Osteocyte (in vitro differentiated cells): ENCODE measurements around the gene ABHD17A. TPM values are rescaled to one million over a fixed set of nuclear protein-coding genes. Genes with fewer than 3 reads are reported as not detected.

ENCODE experiments used
- DNase-seq: peaks from one replicate; pipeline ENCODE4 v3.0.0; 2021; ENCODE audit warnings: mixed read lengths; ENCODE audit not compliant: unreplicated experiment; ENCODE audit errors: extremely low spot score
- H3K27ac Mint-ChIP-seq: one replicate; pipeline ENCODE4 v1.8.0; 2021; ENCODE audit warnings: mild to moderate bottlenecking, mixed read lengths; ENCODE audit not compliant: unreplicated experiment
- H3K27me3 Mint-ChIP-seq: one replicate; pipeline ENCODE4 v1.8.0; 2021; ENCODE audit warnings: mixed read lengths; ENCODE audit not compliant: unreplicated experiment
- H3K36me3 Mint-ChIP-seq: one replicate; pipeline ENCODE4 v1.8.0; 2021; ENCODE audit warnings: mixed read lengths; ENCODE audit not compliant: unreplicated experiment
- H3K4me1 Mint-ChIP-seq: one replicate; pipeline ENCODE4 v1.8.0; 2021; ENCODE audit warnings: mixed read lengths; ENCODE audit not compliant: unreplicated experiment
- H3K4me3 Mint-ChIP-seq: one replicate; pipeline ENCODE4 v1.8.0; 2021; ENCODE audit warnings: mild to moderate bottlenecking, moderate library complexity, mixed read lengths; ENCODE audit not compliant: unreplicated experiment
- H3K9me3 Mint-ChIP-seq: one replicate; pipeline ENCODE4 v1.8.0; 2021; ENCODE audit warnings: mixed read lengths; ENCODE audit not compliant: unreplicated experiment
- total RNA-seq: library from RNA; stranded (reverse); gene quantifications from 2 replicates; pipeline ENCODE4 v1.2.1, GENCODE V29; 2021
- TF ChIP-seq, protein P1 (sequence below): fragments of 200-600 bp; sonication (generic); IDR thresholded peaks from 2 replicates; pipeline ENCODE4 v1.5.0; 2021; ENCODE audit warnings: antibody characterized with exemption, mild to moderate bottlenecking, moderate library complexity

ABHD17A gene
- total RNA-seq, 1 donor from 2014 or later, result 63.4 TPM

DNA sequence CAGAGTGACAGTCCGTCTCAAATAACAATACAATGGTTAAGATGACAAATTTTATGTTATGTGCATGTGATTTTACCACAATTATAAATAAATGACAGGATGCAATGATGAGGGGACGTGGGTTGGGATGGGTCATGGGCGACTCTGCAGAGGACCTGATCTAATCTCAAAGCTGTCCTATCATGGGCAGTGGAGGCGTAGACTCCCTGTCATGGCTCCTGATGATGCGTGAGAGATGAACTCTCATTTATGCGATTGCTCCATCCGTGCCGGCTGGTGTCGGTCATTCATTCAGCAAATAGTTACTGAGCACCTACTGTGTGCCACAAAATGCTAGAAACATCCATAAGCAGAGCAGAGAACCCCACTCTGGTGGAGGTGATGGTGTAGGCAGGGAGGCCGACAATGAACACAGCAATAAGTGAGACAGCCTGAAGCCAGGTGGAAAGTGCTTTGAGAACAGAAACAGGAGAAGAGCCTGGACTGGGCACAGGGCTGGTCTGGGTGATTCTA lies 35.4 kb downstream of the ABHD17A start:
- Mint-ChIP-seq H3K27me3 (no peaks in the 10 kb centered on the region), H3K4me1 (peaks cover 37% of the 10 kb centered on the region), H3K27ac (peak overlapping the region; percentile 47), H3K4me3 (no peak overlapping the region), H3K36me3 (peaks cover 3% of the 10 kb centered on the region), H3K9me3 (no peaks in the 10 kb centered on the region)
- TF ChIP-seq, protein P1, sequence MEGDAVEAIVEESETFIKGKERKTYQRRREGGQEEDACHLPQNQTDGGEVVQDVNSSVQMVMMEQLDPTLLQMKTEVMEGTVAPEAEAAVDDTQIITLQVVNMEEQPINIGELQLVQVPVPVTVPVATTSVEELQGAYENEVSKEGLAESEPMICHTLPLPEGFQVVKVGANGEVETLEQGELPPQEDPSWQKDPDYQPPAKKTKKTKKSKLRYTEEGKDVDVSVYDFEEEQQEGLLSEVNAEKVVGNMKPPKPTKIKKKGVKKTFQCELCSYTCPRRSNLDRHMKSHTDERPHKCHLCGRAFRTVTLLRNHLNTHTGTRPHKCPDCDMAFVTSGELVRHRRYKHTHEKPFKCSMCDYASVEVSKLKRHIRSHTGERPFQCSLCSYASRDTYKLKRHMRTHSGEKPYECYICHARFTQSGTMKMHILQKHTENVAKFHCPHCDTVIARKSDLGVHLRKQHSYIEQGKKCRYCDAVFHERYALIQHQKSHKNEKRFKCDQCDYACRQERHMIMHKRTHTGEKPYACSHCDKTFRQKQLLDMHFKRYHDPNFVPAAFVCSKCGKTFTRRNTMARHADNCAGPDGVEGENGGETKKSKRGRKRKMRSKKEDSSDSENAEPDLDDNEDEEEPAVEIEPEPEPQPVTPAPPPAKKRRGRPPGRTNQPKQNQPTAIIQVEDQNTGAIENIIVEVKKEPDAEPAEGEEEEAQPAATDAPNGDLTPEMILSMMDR, result no peak
- DNase-seq, result no peak

DNA sequence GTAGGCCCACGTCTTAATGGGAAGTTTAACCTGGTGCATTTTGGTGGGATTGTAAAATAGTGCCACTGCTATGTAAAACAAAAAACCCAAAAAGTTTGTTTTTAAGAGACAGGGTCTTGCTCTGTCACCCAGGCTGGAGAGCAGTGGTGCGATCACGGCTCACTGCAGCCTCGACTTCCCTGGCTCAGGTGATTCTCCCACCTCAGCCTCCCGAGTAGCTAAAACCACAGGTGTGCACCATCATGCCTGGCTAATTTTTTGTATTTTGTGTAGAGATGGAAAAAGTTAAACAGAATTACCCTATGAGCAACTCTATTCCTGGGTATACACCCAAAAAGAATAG lies 36.2 kb downstream of the ABHD17A start:
- no peak for DNase-seq
- TF ChIP-seq, protein P1, result no peak
- Mint-ChIP-seq H3K27ac (peak overlapping the region; percentile 52), H3K9me3 (no peaks in the 10 kb centered on the region), H3K4me3 (peak overlapping the region; percentile 22), H3K4me1 (peaks cover 36% of the 10 kb centered on the region), H3K36me3 (peaks cover 3% of the 10 kb centered on the region), H3K27me3 (no peaks in the 10 kb centered on the region)

DNA sequence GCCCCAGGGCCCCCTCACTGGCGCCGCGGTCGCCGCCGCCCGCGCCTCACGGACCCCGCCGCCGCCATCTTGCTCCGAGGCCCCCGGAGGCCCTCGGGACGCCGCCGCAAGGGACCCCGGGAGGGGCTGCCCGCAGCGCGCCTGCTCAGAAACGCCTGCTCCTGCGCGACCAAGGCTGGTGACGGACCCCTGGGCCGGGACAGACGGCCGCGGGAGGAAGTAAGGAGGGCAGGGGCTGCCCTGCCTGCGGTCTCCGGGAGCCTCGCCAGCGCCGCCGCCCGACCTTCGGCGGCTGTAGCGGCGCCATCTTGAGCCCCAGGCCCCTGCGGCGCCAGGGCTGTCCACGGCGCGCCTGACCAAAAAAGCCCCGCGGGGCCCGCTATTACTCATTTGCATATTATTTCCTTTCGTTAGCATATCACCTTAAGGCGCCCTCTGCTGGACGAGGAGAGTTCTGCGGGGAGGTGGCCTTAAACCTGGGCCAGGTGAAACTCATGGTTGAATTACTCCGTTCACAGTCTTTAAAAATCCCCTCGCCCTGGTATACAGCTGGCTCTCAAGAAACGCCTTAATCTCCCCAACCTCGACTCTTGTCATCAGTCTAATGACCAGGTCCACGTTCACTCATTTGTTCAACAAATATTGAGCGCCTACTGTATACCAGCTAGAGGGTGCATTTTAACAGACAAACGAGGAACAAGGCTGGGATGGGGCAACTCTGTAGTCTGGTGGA lies 36.7 kb downstream of the ABHD17A start, which contains the start of gene REXO1:
REXO1 (minus strand) TSS at position 85 of the 733 bp plus-strand sequence. CDS start 125 bp downstream, outside the sequence.
- no peaks in the 10 kb centered on the region for H3K27me3 Mint-ChIP-seq
- peak; percentile 98 for DNase-seq
- no peaks in the 10 kb centered on the region for H3K9me3 Mint-ChIP-seq
- H3K27ac Mint-ChIP-seq, result peak within 1 kb of the TSS; percentile 92
- peaks cover 3% of the 10 kb centered on the region for H3K36me3 Mint-ChIP-seq
- TF ChIP-seq, protein P1, result peak; percentile 95
- H3K4me3 Mint-ChIP-seq, result peak within 1 kb of the TSS; percentile 85
- H3K4me1 Mint-ChIP-seq, result peaks cover 34% of the 10 kb centered on the region

DNA sequence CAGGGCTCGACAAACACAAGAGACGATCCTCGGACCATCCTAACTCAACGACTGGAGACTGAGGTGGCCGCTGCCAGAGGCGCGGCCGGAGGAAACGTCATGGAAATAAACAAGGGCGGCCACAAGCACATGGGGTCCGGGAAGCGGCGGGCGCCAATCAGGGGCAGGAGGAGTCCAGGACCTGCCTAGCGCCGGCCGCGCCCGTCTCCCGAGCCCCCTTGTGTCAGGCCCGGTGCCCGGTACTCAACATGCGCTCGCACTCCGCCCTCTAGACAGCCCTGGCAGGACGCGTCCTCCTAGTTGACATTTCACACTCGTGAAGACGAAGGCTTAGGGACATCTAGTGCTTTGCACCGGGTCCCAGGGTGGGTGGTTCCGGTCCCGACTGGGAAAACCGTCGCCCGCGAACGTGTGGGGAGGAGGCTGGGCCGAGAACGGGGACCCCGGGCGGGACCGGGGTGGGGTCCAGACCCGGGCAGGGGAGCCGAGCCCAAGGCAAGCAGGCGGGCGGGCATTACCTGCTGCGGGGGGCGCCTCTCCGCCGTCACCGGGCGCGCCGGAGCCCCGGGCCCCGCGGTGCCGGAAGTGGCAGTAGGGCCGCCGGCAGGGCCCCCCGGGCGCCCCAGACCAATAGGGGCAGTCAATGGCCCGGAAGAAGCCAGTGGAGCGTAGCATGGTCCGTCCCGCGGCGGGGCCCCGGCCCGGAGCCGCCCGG lies 37.5 kb downstream of the ABHD17A start:
- TF ChIP-seq, protein P1, result no peak
- no peaks in the 10 kb centered on the region for H3K9me3 Mint-ChIP-seq
- no peaks in the 10 kb centered on the region for H3K27me3 Mint-ChIP-seq
- DNase-seq, result no peak
- H3K36me3 Mint-ChIP-seq, result peaks cover 3% of the 10 kb centered on the region
- peaks cover 28% of the 10 kb centered on the region for H3K4me1 Mint-ChIP-seq
- H3K27ac Mint-ChIP-seq, result peak overlapping the region; percentile 92
- peak overlapping the region; percentile 85 for H3K4me3 Mint-ChIP-seq

DNA sequence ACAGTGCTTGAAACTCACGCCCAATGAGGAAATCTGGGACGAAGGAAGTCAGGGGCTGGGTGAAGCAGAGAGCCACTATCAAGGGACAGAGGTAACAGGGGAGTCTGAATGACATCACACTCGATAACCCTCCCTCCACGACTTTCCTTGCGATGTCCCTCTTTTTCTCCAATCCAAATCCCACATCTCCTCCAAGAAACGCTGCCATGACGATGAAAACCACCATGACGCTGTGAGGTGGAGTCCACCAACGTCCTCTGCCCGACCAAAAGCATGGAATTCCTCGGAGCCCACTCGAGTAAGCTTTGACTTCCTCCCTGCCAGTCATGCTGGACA lies 38.0 kb downstream of the ABHD17A start:
- DNase-seq, result no peak
- TF ChIP-seq, protein P1, result no peak
- Mint-ChIP-seq H3K27me3 (no peaks in the 10 kb centered on the region), H3K4me3 (peak overlapping the region; percentile 85), H3K36me3 (peaks cover 3% of the 10 kb centered on the region), H3K27ac (peak overlapping the region; percentile 92), H3K4me1 (peaks cover 33% of the 10 kb centered on the region), H3K9me3 (no peaks in the 10 kb centered on the region)
